ENCODE measurements around the gene GTF2H3.

GTF2H3 gene

GRCh38 chr12:123598522-123598921 is 35.1 kb upstream of the GTF2H3 start:
- Histone ChIP-seq H2AFZ (ENCODE audit: insufficient read depth, low read length, poor library complexity) (no peak overlapping the region), H4K8ac (ENCODE audit: low read depth, low read length) (no peak overlapping the region), H3K14ac (ENCODE audit: low read length) (no peak overlapping the region), H3K4ac (ENCODE audit: low read depth, low read length) (no peak overlapping the region), H2BK12ac (ENCODE audit: low read length) (no peak overlapping the region), H3K36me3 (ENCODE audit: control insufficient read depth in 1 of 2, insufficient read depth in 2 of 2, low read length in 2 of 2) (peaks cover 13 to 29% of the 10 kb centered on the region in 2 experiments), H3K9ac (ENCODE audit: low read length) (no peak overlapping the region), H3K18ac (ENCODE audit: low read length) (no peak overlapping the region), H4K12ac (ENCODE audit: low read depth, low read length) (no peak overlapping the region), H3K4me3 (ENCODE audit: low read depth, low read length) (no peak overlapping the region), H3K4me1 (ENCODE audit: control insufficient read depth in 1 of 2, insufficient read depth in 2 of 2, low read length in 2 of 2) (peaks cover 5 to 6% of the 10 kb centered on the region in 2 experiments), H2AK5ac (ENCODE audit: low read length) (no peak overlapping the region), H3K79me1 (ENCODE audit: low read length) (peaks cover 8% of the 10 kb centered on the region), H3K4me2 (ENCODE audit: low read length) (no peak overlapping the region), H3K79me2 (ENCODE audit: control insufficient read depth, insufficient read depth, low read length, poor library complexity) (peaks cover 15% of the 10 kb centered on the region), H2BK5ac (ENCODE audit: low read depth, low read length, poor library complexity) (no peak overlapping the region), H3K27ac (ENCODE audit: low read depth, low read length) (no peak overlapping the region), H3K9me3 (ENCODE audit: insufficient read depth, low read depth, low read length) (peaks cover 1% of the 10 kb centered on the region), H3K27me3 (ENCODE audit: insufficient read depth, low read length) (no peaks in the 10 kb centered on the region), H4K91ac (ENCODE audit: low read depth, low read length) (no peak overlapping the region), H3K23ac (ENCODE audit: low read length) (no peak overlapping the region), H2BK120ac (ENCODE audit: insufficient read depth, low read length, poor library complexity) (no peak overlapping the region)
- DNase-seq: no peak
- WGBS (ENCODE audit: extremely low coverage, insufficient coverage, insufficient read length): no CpG with 5 or more reads among the region's 3 CpGs

- Histone ChIP-seq H4K8ac (ENCODE audit: low read depth, low read length) (no peak overlapping the region), H2AFZ (ENCODE audit: insufficient read depth, low read length, poor library complexity) (no peak overlapping the region), H3K79me2 (ENCODE audit: control insufficient read depth, insufficient read depth, low read length, poor library complexity) (peaks cover 15% of the 10 kb centered on the region), H2AK5ac (ENCODE audit: low read length) (no peak overlapping the region), H3K18ac (ENCODE audit: low read length) (no peak overlapping the region), H3K4ac (ENCODE audit: low read depth, low read length) (no peak overlapping the region), H3K9me3 (ENCODE audit: insufficient read depth, low read depth, low read length) (peaks cover 1% of the 10 kb centered on the region), H2BK12ac (ENCODE audit: low read length) (no peak overlapping the region), H2BK5ac (ENCODE audit: low read depth, low read length, poor library complexity) (no peak overlapping the region), H4K12ac (ENCODE audit: low read depth, low read length) (no peak overlapping the region), H3K4me2 (ENCODE audit: low read length) (no peak overlapping the region), H4K91ac (ENCODE audit: low read depth, low read length) (no peak overlapping the region), H3K36me3 (ENCODE audit: control insufficient read depth in 1 of 2, insufficient read depth in 2 of 2, low read length in 2 of 2) (peaks cover 10 to 24% of the 10 kb centered on the region in 2 experiments), H3K4me3 (ENCODE audit: low read depth, low read length) (no peak overlapping the region), H3K23ac (ENCODE audit: low read length) (no peak overlapping the region), H3K9ac (ENCODE audit: low read length) (no peak overlapping the region), H3K79me1 (ENCODE audit: low read length) (peaks cover 8% of the 10 kb centered on the region), H3K14ac (ENCODE audit: low read length) (no peak overlapping the region), H3K27me3 (ENCODE audit: insufficient read depth, low read length) (no peaks in the 10 kb centered on the region), H3K27ac (ENCODE audit: low read depth, low read length) (no peak overlapping the region), H3K4me1 (ENCODE audit: control insufficient read depth in 1 of 2, insufficient read depth in 2 of 2, low read length in 2 of 2) (peaks cover 5 to 6% of the 10 kb centered on the region in 2 experiments), H2BK120ac (ENCODE audit: insufficient read depth, low read length, poor library complexity) (no peak overlapping the region)
- no peak for DNase-seq
- 100% methylated on average over 1 of the region's 1 CpG for WGBS (ENCODE audit: extremely low coverage, insufficient coverage, insufficient read length)
Observed at GRCh38 chr12:123599310-123599709, 34.3 kb upstream of the GTF2H3 start.

GRCh38 chr12:123599721-123600120 is 33.9 kb upstream of the GTF2H3 start:
- H3K4me2 ChIP-seq (ENCODE audit: low read length): no peak overlapping the region
- no peak overlapping the region for H3K23ac ChIP-seq (ENCODE audit: low read length)
- no peaks in the 10 kb centered on the region for H3K27me3 ChIP-seq (ENCODE audit: insufficient read depth, low read length)
- no peak overlapping the region for H2BK5ac ChIP-seq (ENCODE audit: low read depth, low read length, poor library complexity)
- no peak overlapping the region for H2BK120ac ChIP-seq (ENCODE audit: insufficient read depth, low read length, poor library complexity)
- WGBS (ENCODE audit: extremely low coverage, insufficient coverage, insufficient read length): no CpG with 5 or more reads among the region's 7 CpGs
- H2AFZ ChIP-seq (ENCODE audit: insufficient read depth, low read length, poor library complexity): no peak overlapping the region
- H4K91ac ChIP-seq (ENCODE audit: low read depth, low read length): no peak overlapping the region
- DNase-seq: peak; percentile 65 to 78
- no peak overlapping the region for H3K14ac ChIP-seq (ENCODE audit: low read length)
- H4K12ac ChIP-seq (ENCODE audit: low read depth, low read length): no peak overlapping the region
- peaks cover 5 to 6% of the 10 kb centered on the region in 2 experiments for H3K4me1 ChIP-seq (ENCODE audit: control insufficient read depth in 1 of 2, insufficient read depth in 2 of 2, low read length in 2 of 2)
- H3K27ac ChIP-seq (ENCODE audit: low read depth, low read length): no peak overlapping the region
- H3K79me2 ChIP-seq (ENCODE audit: control insufficient read depth, insufficient read depth, low read length, poor library complexity): peaks cover 15% of the 10 kb centered on the region
- no peak overlapping the region for H3K18ac ChIP-seq (ENCODE audit: low read length)
- no peak overlapping the region for H3K9ac ChIP-seq (ENCODE audit: low read length)
- H2BK12ac ChIP-seq (ENCODE audit: low read length): no peak overlapping the region
- peaks cover 1% of the 10 kb centered on the region for H3K9me3 ChIP-seq (ENCODE audit: insufficient read depth, low read depth, low read length)
- no peak overlapping the region for H3K4me3 ChIP-seq (ENCODE audit: low read depth, low read length)
- no peak overlapping the region for H4K8ac ChIP-seq (ENCODE audit: low read depth, low read length)
- peaks cover 8% of the 10 kb centered on the region for H3K79me1 ChIP-seq (ENCODE audit: low read length)
- no peak overlapping the region for H2AK5ac ChIP-seq (ENCODE audit: low read length)
- no peak overlapping the region for H3K4ac ChIP-seq (ENCODE audit: low read depth, low read length)
- peaks cover 7 to 20% of the 10 kb centered on the region in 2 experiments for H3K36me3 ChIP-seq (ENCODE audit: control insufficient read depth in 1 of 2, insufficient read depth in 2 of 2, low read length in 2 of 2)

GRCh38 chr12:123601602-123602489 is 31.8 kb upstream of the GTF2H3 start, which contains the start of gene DDX55:
Gene DDX55 (plus strand): TSS chr12:123602099. CDS start chr12:123602149, 50 bp downstream.
- Histone ChIP-seq H2AK5ac (ENCODE audit: low read length) (peak within 1 kb of the TSS; percentile 17), H3K18ac (ENCODE audit: low read length) (peak within 1 kb of the TSS; percentile 93), H4K91ac (ENCODE audit: low read depth, low read length) (peak within 1 kb of the TSS; percentile 64), H3K4ac (ENCODE audit: low read depth, low read length) (peak within 1 kb of the TSS; percentile 97), H3K9ac (ENCODE audit: low read length) (peak within 1 kb of the TSS; percentile 94), H3K27ac (ENCODE audit: low read depth, low read length) (peak within 1 kb of the TSS; percentile 59), H3K14ac (ENCODE audit: low read length) (peak within 1 kb of the TSS; percentile 87), H3K4me3 (ENCODE audit: low read depth, low read length) (peak within 1 kb of the TSS; percentile 100), H2AFZ (ENCODE audit: insufficient read depth, low read length, poor library complexity) (peak within 1 kb of the TSS; percentile 95), H3K79me1 (ENCODE audit: low read length) (peaks cover 8% of the 10 kb centered on the region), H3K23ac (ENCODE audit: low read length) (no peak within 1 kb of the TSS), H3K36me3 (ENCODE audit: control insufficient read depth in 1 of 2, insufficient read depth in 2 of 2, low read length in 2 of 2) (peaks cover 16 to 29% of the 10 kb centered on the region in 2 experiments), H2BK12ac (ENCODE audit: low read length) (no peak within 1 kb of the TSS), H3K27me3 (ENCODE audit: insufficient read depth, low read length) (no peaks in the 10 kb centered on the region), H3K4me2 (ENCODE audit: low read length) (peak within 1 kb of the TSS; percentile 82), H2BK5ac (ENCODE audit: low read depth, low read length, poor library complexity) (peak within 1 kb of the TSS; percentile 56), H3K4me1 (ENCODE audit: control insufficient read depth in 1 of 2, insufficient read depth in 2 of 2, low read length in 2 of 2) (peaks cover 5 to 6% of the 10 kb centered on the region in 2 experiments), H4K8ac (ENCODE audit: low read depth, low read length) (peak within 1 kb of the TSS; percentile 99), H4K12ac (ENCODE audit: low read depth, low read length) (peak within 1 kb of the TSS; percentile 97), H2BK120ac (ENCODE audit: insufficient read depth, low read length, poor library complexity) (peak within 1 kb of the TSS; percentile 48), H3K9me3 (ENCODE audit: insufficient read depth, low read depth, low read length) (peaks cover 1% of the 10 kb centered on the region), H3K79me2 (ENCODE audit: control insufficient read depth, insufficient read depth, low read length, poor library complexity) (peaks cover 15% of the 10 kb centered on the region)
- WGBS (ENCODE audit: extremely low coverage, insufficient coverage, insufficient read length): no CpG with 5 or more reads among the region's 81 CpGs
- peak; percentile 90 to 91 for DNase-seq
